Measurements from ENCODE around the gene ADCY3.

GRCh38 chr2:24913911-24914310 lies 6.1 kb downstream of the ADCY3 start:
- TF ChIP-seq CTCF (IDR thresholded peaks at IDR 0.05 in 8 of 11, conservative IDR thresholded peaks at IDR 0.05 in 3 of 11) (no peak), POLR2A (IDR thresholded peaks at IDR 0.05) (no peak), POLR2AphosphoS5 (IDR thresholded peaks at IDR 0.05) (no peak)
